Activated CD4-positive, alpha-beta T cell treated with anti-CD3 and anti-CD28 coated beads for 4 hours (primary cell): Measurements from ENCODE around the gene GABRR1.

Experiments
- DNase-seq, 2 donors: peaks; one replicate each; pipeline ENCODE4 v3.0.0-alpha.2; 2020

GABRR1 gene

GRCh38 chr6:89214197-89214596 is 3.0 kb downstream of the GABRR1 start:
- DNase-seq: no peak

- no peak for DNase-seq
These were observed 4.7 kb downstream of the GABRR1 start for GRCh38 chr6:89212472-89212871.

- DNase-seq: no peak
These were observed 7.7 kb downstream of the GABRR1 start for GRCh38 chr6:89209457-89209856.

- DNase-seq: no peak
These were observed 8.6 kb downstream of the GABRR1 start for GRCh38 chr6:89208551-89208950.

GRCh38 chr6:89205819-89206218 is 11.3 kb downstream of the GABRR1 start:
- DNase-seq: no peak

- no peak for DNase-seq
These were observed 13.1 kb downstream of the GABRR1 start for GRCh38 chr6:89204096-89204495.

- no peak for DNase-seq
These were observed 16.4 kb downstream of the GABRR1 start for GRCh38 chr6:89200706-89201215.

GRCh38 chr6:89199579-89199978 is 17.6 kb downstream of the GABRR1 start:
- no peak for DNase-seq

GRCh38 chr6:89198235-89198634 is 18.9 kb downstream of the GABRR1 start:
- no peak for DNase-seq

GRCh38 chr6:89197141-89197540 is 20.0 kb downstream of the GABRR1 start:
- DNase-seq: no peak

- no peak for DNase-seq
These were observed 22.6 kb downstream of the GABRR1 start for GRCh38 chr6:89194559-89194958.

GRCh38 chr6:89190741-89191140 is 26.4 kb downstream of the GABRR1 start:
- no peak for DNase-seq

GRCh38 chr6:89187504-89187903 is 29.7 kb downstream of the GABRR1 start:
- no peak for DNase-seq

- DNase-seq: no peak
These were observed 30.4 kb downstream of the GABRR1 start for GRCh38 chr6:89186762-89187161.

GRCh38 chr6:89184344-89184743 is 32.8 kb downstream of the GABRR1 start:
- no peak for DNase-seq

- no peak for DNase-seq
These were observed 33.9 kb downstream of the GABRR1 start for GRCh38 chr6:89183294-89183693.

- no peak for DNase-seq
These were observed 36.2 kb downstream of the GABRR1 start for GRCh38 chr6:89180971-89181370.

GRCh38 chr6:89180112-89180511 is 37.0 kb downstream of the GABRR1 start:
- DNase-seq: no peak

GRCh38 chr6:89173634-89174033 is 43.5 kb downstream of the GABRR1 start:
- no peak for DNase-seq

GRCh38 chr6:89172131-89172530 is 45.0 kb downstream of the GABRR1 start:
- no peak for DNase-seq

- no peak for DNase-seq
These were observed 55.1 kb downstream of the GABRR1 start for GRCh38 chr6:89162047-89162371.

GRCh38 chr6:89161326-89162046 is 55.7 kb downstream of the GABRR1 start:
- no peak for DNase-seq

GRCh38 chr6:89160331-89161092 is 56.6 kb downstream of the GABRR1 start:
- DNase-seq: no peak

- no peak for DNase-seq
These were observed 63.0 kb downstream of the GABRR1 start for GRCh38 chr6:89154131-89154530.
